B cell (primary cell): ENCODE data around the gene KCTD6.

Experiments
- CTCF ChIP-seq: fragments of 200-600 bp; IDR thresholded peaks from one replicate; pipeline ENCODE4 v1.8.0; 2022; ENCODE audit warnings: antibody characterized with exemption, mild to moderate bottlenecking
- EZH2 ChIP-seq: IDR thresholded peaks from 2 replicates; pipeline ENCODE4 v1.6.1; 2012; ENCODE audit warnings: borderline replicate concordance, low read depth, mild to moderate bottlenecking, moderate library complexity, low read length; ENCODE audit not compliant: insufficient read depth, poor library complexity, severe bottlenecking

- TF ChIP-seq CTCF (no peak), EZH2 (no peak)
These were observed 4.4 kb downstream of the KCTD6 start for GRCh38 chr3:58496206-58496857.
